GM19023 (cell line): ENCODE results near the gene AATK.

Experiments used
- ATAC-seq: cut with Tn5 transposase; IDR thresholded peaks from one replicate; pipeline ENCODE4 v1.9.1; 2021; ENCODE audit warnings: mild to moderate bottlenecking, moderate library complexity; ENCODE audit not compliant: unreplicated experiment

AATK gene

GRCh38 chr17:81181811-81182185, 15.8 kb upstream of the AATK start:
- ATAC-seq = no peak

- ATAC-seq = no peak
Observed at GRCh38 chr17:81180836-81181810, 15.1 kb upstream of the AATK start.

GRCh38 chr17:81179861-81180260, 13.8 kb upstream of the AATK start:
- no peak for ATAC-seq

DNA sequence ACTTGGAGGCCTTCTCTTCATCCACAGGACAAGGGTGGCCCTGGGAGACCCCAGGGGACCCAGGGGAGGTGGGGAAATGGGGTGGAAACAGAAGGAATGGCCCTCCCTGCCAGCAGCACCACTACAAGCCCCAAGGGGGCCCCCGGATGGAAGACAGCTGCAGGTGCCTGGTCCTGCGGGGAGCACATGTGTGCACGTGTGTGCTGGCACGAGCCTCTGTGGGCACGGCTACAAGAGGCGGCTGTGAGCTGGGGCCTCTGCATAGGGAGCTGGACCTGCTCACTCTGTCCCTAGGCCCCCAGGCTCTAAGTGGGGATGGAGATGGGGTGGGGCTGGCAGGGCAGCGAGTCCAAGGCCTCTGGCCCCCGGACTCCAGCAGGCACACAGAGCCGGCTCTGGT, 13.2 kb upstream of the AATK start:
- no peak for ATAC-seq

GRCh38 chr17:81178136-81179091, 12.4 kb upstream of the AATK start:
- no peak for ATAC-seq

DNA sequence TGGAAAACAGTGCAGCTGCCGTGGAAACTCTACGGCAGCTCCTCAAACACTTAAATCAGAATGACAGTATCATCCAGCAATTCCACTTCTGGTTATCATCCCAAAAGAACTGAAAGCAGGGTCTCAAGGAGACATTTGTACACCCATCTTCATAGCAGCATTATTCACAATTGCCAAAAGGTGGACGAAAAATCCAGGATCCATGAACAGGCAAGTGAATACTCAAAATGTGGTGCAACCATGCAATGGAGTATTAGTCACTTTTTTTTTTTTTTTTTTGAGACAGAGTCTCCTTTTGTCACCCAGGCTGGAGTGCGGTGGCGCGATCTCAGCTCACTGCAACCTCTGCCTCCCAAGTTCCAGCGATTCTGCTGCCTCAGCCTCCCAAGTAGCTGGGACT, 10.6 kb upstream of the AATK start:
- ATAC-seq = no peak

- ATAC-seq = no peak
Observed at GRCh38 chr17:81173762-81174155, 7.7 kb upstream of the AATK start.

- no peak for ATAC-seq
Observed at GRCh38 chr17:81173052-81173761, 7.2 kb upstream of the AATK start.

- ATAC-seq = no peak
Observed at GRCh38 chr17:81171941-81172340, 5.9 kb upstream of the AATK start.

GRCh38 chr17:81170727-81171494, 4.9 kb upstream of the AATK start:
- ATAC-seq = no peak

- no peak for ATAC-seq
Observed at GRCh38 chr17:81169870-81170309, 3.9 kb upstream of the AATK start.

GRCh38 chr17:81167638-81168037, 1.6 kb upstream of the AATK start:
- no peak for ATAC-seq

DNA sequence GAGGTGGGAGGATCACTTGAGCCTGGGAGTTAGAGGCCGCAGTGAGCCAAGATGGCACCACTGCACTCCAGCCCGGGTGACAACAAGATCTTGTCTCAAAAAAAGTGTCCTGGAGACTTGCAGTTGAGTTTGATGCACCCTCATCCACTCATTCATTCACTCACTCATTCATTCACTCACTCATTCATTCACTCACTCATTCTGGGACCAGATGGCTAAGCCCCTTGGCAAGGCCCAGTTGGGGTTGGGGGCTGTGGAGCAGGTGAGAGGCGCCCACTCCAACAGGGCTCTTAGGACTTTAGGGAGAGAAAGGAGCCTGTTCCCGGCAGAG, 1.1 kb upstream of the AATK start:
- ATAC-seq = no peak

DNA sequence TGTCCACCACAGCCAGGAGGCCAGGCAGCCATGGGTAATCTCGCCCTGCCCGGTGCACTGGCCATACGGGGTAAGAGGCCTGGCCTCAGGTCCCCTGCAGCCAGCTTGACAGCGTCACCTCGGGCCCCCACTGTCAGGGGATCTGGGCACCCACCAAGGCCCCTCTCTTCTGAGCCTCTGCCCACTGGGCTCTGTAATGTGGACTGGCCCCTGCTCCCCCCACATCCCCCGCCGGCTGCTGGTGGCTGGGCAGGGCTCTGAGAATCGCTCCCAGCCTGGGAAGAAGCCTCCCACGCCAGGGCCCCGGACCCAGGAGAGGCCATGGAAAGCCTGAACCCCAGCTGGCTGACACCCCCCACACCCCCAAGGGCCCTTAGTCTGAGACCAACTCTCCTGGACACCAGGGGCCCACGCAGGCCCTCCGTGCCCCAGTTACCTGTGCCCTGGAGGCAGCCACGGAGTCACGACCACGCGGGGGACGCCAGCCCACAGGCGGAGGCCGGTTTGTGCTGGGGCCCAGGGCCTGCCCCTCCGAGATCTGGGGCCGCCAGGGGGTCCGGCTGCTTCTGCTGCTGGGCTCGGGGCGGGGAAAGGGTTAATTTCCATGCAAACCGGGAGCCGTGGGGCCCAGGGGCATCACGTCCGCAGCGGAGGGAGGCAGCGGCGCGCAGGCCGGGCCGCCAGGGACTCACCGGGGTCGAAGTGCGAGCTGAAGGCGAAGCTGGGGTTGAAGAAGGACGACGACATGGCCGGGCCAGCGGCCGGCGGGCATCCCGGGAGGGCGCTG, 582 bp downstream of the AATK start, which contains the start of gene PVALEF:
Gene PVALEF, plus strand, starts transcription at position 262 of the 787 bp plus-strand sequence. CDS start 15,720 bp downstream, outside the sequence.
- ATAC-seq = no peak

GRCh38 chr17:81164371-81165245, 1.4 kb downstream of the AATK start:
- ATAC-seq = no peak

GRCh38 chr17:81163703-81164370, 2.2 kb downstream of the AATK start:
- no peak for ATAC-seq

DNA sequence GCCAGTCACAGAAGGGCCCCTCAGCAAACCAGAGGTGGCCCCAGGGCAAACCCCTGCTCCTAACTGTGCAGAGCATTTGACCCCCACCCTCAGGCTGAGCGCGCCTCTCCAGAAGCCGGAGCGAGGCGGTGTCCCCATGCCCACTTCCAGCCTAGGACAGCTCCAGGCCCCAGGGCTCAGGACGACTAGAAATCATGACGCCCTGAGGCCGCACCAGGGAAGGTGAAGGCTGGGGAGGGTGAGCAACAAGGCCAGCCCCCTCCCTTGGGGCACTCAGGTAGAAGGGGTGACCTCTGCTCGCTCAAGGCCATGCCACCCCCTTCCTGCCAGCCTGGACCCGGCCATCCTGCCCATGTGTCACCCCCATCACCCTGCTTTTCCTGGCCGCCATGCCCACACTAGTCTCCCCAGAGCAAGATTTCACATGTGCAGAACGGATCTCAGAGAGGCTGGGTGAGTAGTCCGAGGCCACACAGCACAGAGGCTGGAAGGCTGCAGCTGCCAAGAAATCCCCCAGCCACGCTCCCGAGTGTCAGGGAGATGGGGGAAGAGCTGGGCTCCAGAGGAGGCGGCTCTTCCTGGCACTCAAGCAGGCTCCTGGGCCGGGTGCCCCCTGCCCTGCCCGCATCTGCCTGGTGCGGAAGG, 2.8 kb downstream of the AATK start:
- ATAC-seq = no peak
